Stomach (tissue), 4 donors: Measurements from ENCODE around the gene SYCE1L.

Experiments
- EP300 ChIP-seq: sonication (generic); formaldehyde crosslinking; IDR thresholded peaks from one replicate; pipeline ENCODE4 v1.6.1; 2017; ENCODE audit warnings: antibody characterized with exemption
- POLR2A ChIP-seq, 4 donors: fragments of 450-650 bp; IDR thresholded peaks; one replicate each; pipeline ENCODE4 v1.6.1; 2016; ENCODE audit warnings: antibody characterized with exemption in 4 of 4, control low read depth in 2 of 4, mild to moderate bottlenecking in 1 of 4, moderate library complexity in 1 of 4
- POLR2AphosphoS5 ChIP-seq, 3 donors: sonication (generic); formaldehyde crosslinking; IDR thresholded peaks; one replicate each; pipeline ENCODE4 v1.6.1; 2016; ENCODE audit warnings: antibody characterized with exemption in 3 of 3
- TF ChIP-seq, protein P1 (sequence below), 7 experiments: fragments of 450-650 bp in 4 of 7; fragments of 200-600 bp in 3 of 7; sonication (generic) in 3 of 7; IDR thresholded peaks; one replicate each; pipeline ENCODE4 v1.5.1; 2016 to 2019; ENCODE audit warnings: antibody characterized with exemption in 7 of 7, control low read depth in 2 of 7, mild to moderate bottlenecking in 1 of 7

DNA sequence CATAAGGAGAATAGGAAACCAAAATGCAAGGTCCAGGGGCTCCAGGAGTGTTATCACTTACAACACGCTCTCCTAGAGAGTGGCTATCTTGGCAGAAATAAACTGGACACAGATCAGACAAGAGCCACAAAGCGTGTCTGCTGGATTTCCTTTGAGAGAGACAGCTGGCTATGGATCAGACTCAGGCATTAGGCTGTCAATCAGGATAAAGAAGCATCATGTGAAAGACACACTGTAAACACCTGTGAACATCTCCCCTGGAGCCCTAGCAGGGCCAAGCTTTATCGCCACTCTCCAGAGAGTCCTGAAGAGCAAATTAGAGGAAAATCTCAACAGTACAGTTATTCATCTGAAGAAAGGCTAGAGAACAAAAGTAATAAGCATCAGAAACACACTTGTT lies 26.0 kb downstream of the SYCE1L start:
- TF ChIP-seq, protein P1, sequence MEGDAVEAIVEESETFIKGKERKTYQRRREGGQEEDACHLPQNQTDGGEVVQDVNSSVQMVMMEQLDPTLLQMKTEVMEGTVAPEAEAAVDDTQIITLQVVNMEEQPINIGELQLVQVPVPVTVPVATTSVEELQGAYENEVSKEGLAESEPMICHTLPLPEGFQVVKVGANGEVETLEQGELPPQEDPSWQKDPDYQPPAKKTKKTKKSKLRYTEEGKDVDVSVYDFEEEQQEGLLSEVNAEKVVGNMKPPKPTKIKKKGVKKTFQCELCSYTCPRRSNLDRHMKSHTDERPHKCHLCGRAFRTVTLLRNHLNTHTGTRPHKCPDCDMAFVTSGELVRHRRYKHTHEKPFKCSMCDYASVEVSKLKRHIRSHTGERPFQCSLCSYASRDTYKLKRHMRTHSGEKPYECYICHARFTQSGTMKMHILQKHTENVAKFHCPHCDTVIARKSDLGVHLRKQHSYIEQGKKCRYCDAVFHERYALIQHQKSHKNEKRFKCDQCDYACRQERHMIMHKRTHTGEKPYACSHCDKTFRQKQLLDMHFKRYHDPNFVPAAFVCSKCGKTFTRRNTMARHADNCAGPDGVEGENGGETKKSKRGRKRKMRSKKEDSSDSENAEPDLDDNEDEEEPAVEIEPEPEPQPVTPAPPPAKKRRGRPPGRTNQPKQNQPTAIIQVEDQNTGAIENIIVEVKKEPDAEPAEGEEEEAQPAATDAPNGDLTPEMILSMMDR (IDR thresholded peaks at IDR 0.05) = no peak
- TF ChIP-seq POLR2AphosphoS5 (IDR thresholded peaks at IDR 0.05) (no peak), POLR2A (IDR thresholded peaks at IDR 0.05) (no peak), EP300 (no peak)
